Measurements from ENCODE around the gene CDH8.
A peak's percentile ranks its signal among the peaks of the same experiment; 100 is the strongest.

CDH8 gene

DNA sequence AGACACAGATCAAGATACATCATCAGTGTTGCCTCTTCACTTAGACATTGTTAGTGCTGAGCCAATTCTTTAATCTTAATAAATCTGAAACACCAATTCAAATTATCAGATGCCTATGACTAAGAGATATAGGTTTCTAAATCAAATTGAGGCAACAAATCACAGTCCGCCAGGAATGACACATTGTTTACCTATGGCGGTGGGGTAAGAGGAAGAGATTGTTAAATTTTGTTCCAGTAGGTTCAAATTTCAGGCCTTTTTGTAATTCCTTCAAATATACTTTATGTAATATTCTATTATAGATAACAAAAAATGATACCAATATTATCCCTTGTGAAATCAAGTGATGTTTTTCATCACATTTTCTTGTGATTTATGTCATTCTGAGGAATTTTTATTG, 145.9 kb downstream of the CDH8 start:
- TF ChIP-seq POLR2AphosphoS5 (IDR thresholded peaks at IDR 0.05; ENCODE audit: low read depth) (no peak), GABPA (IDR thresholded peaks at IDR 0.05; ENCODE audit: low read depth) (no peak), SPI1 (IDR thresholded peaks at IDR 0.05; ENCODE audit: borderline replicate concordance, low read depth) (no peak)
- TF ChIP-seq, protein P1, sequence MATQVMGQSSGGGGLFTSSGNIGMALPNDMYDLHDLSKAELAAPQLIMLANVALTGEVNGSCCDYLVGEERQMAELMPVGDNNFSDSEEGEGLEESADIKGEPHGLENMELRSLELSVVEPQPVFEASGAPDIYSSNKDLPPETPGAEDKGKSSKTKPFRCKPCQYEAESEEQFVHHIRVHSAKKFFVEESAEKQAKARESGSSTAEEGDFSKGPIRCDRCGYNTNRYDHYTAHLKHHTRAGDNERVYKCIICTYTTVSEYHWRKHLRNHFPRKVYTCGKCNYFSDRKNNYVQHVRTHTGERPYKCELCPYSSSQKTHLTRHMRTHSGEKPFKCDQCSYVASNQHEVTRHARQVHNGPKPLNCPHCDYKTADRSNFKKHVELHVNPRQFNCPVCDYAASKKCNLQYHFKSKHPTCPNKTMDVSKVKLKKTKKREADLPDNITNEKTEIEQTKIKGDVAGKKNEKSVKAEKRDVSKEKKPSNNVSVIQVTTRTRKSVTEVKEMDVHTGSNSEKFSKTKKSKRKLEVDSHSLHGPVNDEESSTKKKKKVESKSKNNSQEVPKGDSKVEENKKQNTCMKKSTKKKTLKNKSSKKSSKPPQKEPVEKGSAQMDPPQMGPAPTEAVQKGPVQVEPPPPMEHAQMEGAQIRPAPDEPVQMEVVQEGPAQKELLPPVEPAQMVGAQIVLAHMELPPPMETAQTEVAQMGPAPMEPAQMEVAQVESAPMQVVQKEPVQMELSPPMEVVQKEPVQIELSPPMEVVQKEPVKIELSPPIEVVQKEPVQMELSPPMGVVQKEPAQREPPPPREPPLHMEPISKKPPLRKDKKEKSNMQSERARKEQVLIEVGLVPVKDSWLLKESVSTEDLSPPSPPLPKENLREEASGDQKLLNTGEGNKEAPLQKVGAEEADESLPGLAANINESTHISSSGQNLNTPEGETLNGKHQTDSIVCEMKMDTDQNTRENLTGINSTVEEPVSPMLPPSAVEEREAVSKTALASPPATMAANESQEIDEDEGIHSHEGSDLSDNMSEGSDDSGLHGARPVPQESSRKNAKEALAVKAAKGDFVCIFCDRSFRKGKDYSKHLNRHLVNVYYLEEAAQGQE (IDR thresholded peaks at IDR 0.05; ENCODE audit: insufficient replicate concordance, low read depth): no peak
- TF ChIP-seq, protein P2, sequence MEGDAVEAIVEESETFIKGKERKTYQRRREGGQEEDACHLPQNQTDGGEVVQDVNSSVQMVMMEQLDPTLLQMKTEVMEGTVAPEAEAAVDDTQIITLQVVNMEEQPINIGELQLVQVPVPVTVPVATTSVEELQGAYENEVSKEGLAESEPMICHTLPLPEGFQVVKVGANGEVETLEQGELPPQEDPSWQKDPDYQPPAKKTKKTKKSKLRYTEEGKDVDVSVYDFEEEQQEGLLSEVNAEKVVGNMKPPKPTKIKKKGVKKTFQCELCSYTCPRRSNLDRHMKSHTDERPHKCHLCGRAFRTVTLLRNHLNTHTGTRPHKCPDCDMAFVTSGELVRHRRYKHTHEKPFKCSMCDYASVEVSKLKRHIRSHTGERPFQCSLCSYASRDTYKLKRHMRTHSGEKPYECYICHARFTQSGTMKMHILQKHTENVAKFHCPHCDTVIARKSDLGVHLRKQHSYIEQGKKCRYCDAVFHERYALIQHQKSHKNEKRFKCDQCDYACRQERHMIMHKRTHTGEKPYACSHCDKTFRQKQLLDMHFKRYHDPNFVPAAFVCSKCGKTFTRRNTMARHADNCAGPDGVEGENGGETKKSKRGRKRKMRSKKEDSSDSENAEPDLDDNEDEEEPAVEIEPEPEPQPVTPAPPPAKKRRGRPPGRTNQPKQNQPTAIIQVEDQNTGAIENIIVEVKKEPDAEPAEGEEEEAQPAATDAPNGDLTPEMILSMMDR (IDR thresholded peaks at IDR 0.05; ENCODE audit: insufficient read depth, low read length): no peak
- Histone ChIP-seq H3K27ac (replicated peaks) (no peak overlapping the region), H3K4me3 (replicated peaks; ENCODE audit: insufficient read depth, low read length) (no peak overlapping the region), H3K27me3 (ENCODE audit: insufficient read depth, poor library complexity, severe bottlenecking) (no peaks in the 10 kb centered on the region)
- no peak for DNase-seq (ENCODE audit: low read depth in 1 of 2, low spot score in 1 of 2)

DNA sequence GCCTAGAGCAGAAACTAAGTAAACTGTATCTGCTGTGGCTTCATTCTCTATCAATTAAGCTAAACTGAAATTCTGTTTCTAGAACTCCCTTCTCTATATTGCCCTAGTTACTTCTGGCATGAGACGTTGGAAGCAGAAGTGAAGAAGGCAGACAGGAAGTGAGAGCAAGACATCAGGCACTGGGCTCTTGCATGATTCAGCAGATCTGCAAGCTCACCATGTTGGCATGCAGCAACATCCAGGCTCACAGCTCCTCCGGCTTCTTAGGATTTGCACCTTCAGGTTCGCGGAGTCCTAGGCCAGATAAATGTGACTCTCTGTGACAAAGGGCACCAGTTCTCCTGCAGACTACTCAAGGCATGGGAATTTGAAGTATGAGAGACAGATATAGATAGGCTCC, 148.3 kb downstream of the CDH8 start:
- Histone ChIP-seq H3K27ac (replicated peaks) (peak overlapping the region; percentile 74), H3K4me3 (replicated peaks; ENCODE audit: insufficient read depth, low read length) (no peak overlapping the region), H3K27me3 (ENCODE audit: insufficient read depth, poor library complexity, severe bottlenecking) (no peaks in the 10 kb centered on the region)
- TF ChIP-seq, protein P1 (IDR thresholded peaks at IDR 0.05; ENCODE audit: insufficient replicate concordance, low read depth): no peak
- peak; percentile 95 for TF ChIP-seq SPI1 (IDR thresholded peaks at IDR 0.05; ENCODE audit: borderline replicate concordance, low read depth)
- TF ChIP-seq, protein P2 (IDR thresholded peaks at IDR 0.05; ENCODE audit: insufficient read depth, low read length): no peak
- no peak; the same call in 1 of the 2 replicates for TF ChIP-seq POLR2AphosphoS5 (IDR thresholded peaks at IDR 0.05; ENCODE audit: low read depth)
- peak; percentile 46; the same call in 1 of the 2 replicates for TF ChIP-seq GABPA (IDR thresholded peaks at IDR 0.05; ENCODE audit: low read depth)
- peak; percentile 61 to 87 for DNase-seq (ENCODE audit: low read depth in 1 of 2, low spot score in 1 of 2)

DNA sequence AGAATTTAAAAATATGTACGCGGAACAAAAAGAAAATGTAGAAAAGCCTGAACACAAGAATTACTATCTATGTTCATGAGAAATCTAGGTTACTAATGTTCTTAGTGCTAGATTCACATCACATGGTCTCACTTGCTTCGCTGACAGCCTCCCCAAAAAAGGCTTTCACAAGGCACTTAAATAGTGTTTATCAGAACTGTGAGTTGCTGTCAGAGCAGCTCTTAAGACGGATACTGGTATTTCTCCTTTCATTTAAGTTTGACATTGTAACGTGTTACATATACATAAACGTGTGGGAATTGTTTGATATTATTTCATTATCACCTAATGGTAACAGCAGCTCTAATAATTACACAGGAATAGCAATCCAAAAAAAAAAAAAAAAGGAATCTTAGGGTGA, 150.9 kb downstream of the CDH8 start:
- no peak for TF ChIP-seq GABPA (IDR thresholded peaks at IDR 0.05; ENCODE audit: low read depth)
- no peak for DNase-seq (ENCODE audit: low read depth in 1 of 2, low spot score in 1 of 2)
- Histone ChIP-seq H3K4me3 (replicated peaks; ENCODE audit: insufficient read depth, low read length) (no peak overlapping the region), H3K27me3 (ENCODE audit: insufficient read depth, poor library complexity, severe bottlenecking) (no peaks in the 10 kb centered on the region), H3K27ac (replicated peaks) (no peak overlapping the region)

DNA sequence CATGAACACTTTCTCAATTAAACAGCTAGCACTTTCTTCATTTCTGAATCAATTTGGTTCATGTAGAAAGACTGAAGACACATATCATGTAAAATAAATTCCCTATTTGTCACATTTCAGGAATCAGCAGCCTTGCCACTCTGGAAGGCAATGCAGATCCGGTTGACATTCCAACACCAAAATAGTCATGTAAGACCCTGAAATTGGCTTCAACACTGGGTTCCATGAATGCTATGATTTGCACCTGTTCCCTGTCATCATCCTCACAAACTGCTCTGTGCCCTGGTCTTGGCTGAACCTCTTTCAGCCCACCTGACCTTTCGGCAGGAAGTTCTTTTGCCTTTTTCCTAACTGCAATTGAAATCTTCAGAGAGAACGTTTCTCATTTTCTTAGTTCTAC, 156.9 kb downstream of the CDH8 start:
- no peak overlapping the region for H3K27ac ChIP-seq (replicated peaks)
- no peaks in the 10 kb centered on the region for H3K27me3 ChIP-seq (ENCODE audit: insufficient read depth, poor library complexity, severe bottlenecking)
- no peak for DNase-seq (ENCODE audit: low read depth in 1 of 2, low spot score in 1 of 2)
- TF ChIP-seq, protein P1 (IDR thresholded peaks at IDR 0.05; ENCODE audit: insufficient replicate concordance, low read depth): no peak
- TF ChIP-seq SPI1 (IDR thresholded peaks at IDR 0.05; ENCODE audit: borderline replicate concordance, low read depth) (no peak), GABPA (IDR thresholded peaks at IDR 0.05; ENCODE audit: low read depth) (no peak), POLR2AphosphoS5 (IDR thresholded peaks at IDR 0.05; ENCODE audit: low read depth) (no peak)
- TF ChIP-seq, protein P2 (IDR thresholded peaks at IDR 0.05; ENCODE audit: insufficient read depth, low read length): no peak
- no peak overlapping the region for H3K4me3 ChIP-seq (replicated peaks; ENCODE audit: insufficient read depth, low read length)

Measured in HL-60 (cell line).